ENCODE results near the gene ZBTB24.
"Not testable (repeated sequence)": the region's sequence is repeated elsewhere in the genome, so short reads cannot be mapped to it uniquely, and the experiment has no call there.

ZBTB24 gene

DNA sequence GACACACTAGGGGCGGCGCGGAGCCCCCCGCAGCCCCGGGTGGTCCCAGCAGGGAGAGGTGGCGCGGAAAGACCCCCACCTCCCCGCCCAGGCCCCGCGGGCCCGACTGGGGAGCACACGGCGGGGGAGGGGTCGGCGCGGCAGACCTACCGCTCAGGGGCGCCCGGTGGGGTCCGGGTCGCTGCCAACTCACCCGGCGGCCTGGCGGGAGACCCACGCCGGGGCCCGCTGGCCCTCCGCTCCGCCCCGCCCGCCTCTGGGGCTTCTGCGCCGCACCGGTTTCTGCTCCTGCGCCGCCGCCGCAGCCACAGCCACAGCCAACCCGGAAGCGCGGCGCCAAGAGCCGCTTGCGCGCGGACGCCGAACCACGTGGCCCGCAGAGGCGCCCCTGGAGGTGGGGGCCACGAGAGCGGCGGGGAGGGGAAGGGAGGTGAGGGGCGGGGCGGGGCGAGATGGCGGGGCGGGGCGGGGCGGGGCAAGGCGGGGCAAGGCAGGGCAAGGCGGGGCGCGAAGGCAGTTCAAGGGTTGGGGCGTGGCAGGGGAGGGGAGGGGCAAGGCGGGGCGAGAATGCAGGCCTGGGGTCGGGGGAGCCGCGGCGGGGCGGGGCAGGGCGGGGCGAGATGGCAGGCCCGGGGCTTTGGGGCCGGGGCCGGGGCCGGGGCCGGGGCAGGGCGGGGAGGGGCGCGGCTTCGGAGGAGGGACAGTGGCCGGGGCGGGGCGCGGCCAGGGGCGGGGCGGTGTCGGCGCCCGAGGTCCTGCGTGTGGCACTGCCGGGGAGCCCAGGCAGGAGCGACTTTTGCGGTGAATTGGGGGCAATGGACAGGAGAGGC is at the start of gene ZBTB24:
TSS of gene ZBTB24 (minus strand) at position 315 of the 830 bp plus-strand sequence. CDS start 1,193 bp downstream, outside the sequence.
- Histone ChIP-seq H3K9ac (ENCODE audit: low read depth, low read length) (peak within 1 kb of the TSS; percentile 78), H3K27me3 (ENCODE audit: control insufficient read depth, insufficient read depth, low read length) (no peaks in the 10 kb centered on the region), H3K4me1 (ENCODE audit: control insufficient read depth, insufficient read depth, low read length) (peaks cover 19% of the 10 kb centered on the region)

GRCh38 chr6:109531446-109531845 is 48.4 kb upstream of the ZBTB24 start:
- Histone ChIP-seq H3K4me1 (ENCODE audit: control insufficient read depth, insufficient read depth, low read length) (peaks cover 8% of the 10 kb centered on the region), H3K27me3 (ENCODE audit: control insufficient read depth, insufficient read depth, low read length) (no peaks in the 10 kb centered on the region), H3K9me3 (ENCODE audit: control insufficient read depth, insufficient read depth, low read length) (no peaks in the 10 kb centered on the region), H3K9ac (ENCODE audit: low read depth, low read length) (no peak overlapping the region), H3K36me3 (ENCODE audit: control insufficient read depth, insufficient read depth, low read length) (no peaks in the 10 kb centered on the region), H3K4me3 (ENCODE audit: low read depth, low read length) (no peak overlapping the region)

More for the DNA sequence above, at the start of gene ZBTB24:
- Histone ChIP-seq H3K9me3 (ENCODE audit: control insufficient read depth, insufficient read depth, low read length) (no peaks in the 10 kb centered on the region), H3K4me3 (ENCODE audit: low read depth, low read length) (peak within 1 kb of the TSS; percentile 92), H3K36me3 (ENCODE audit: control insufficient read depth, insufficient read depth, low read length) (peaks cover 3% of the 10 kb centered on the region)

- H3K36me3 ChIP-seq (ENCODE audit: control insufficient read depth, insufficient read depth, low read length), result no peaks in the 10 kb centered on the region
- H3K4me1 ChIP-seq (ENCODE audit: control insufficient read depth, insufficient read depth, low read length), result peaks cover 8% of the 10 kb centered on the region
- H3K4me3 ChIP-seq (ENCODE audit: low read depth, low read length), result no peak overlapping the region
- no peaks in the 10 kb centered on the region for H3K9me3 ChIP-seq (ENCODE audit: control insufficient read depth, insufficient read depth, low read length)
- H3K27me3 ChIP-seq (ENCODE audit: control insufficient read depth, insufficient read depth, low read length), result no peaks in the 10 kb centered on the region
- H3K9ac ChIP-seq (ENCODE audit: low read depth, low read length), result no peak overlapping the region
Measured at GRCh38 chr6:109527989-109528388, 45.0 kb upstream of the ZBTB24 start.

DNA sequence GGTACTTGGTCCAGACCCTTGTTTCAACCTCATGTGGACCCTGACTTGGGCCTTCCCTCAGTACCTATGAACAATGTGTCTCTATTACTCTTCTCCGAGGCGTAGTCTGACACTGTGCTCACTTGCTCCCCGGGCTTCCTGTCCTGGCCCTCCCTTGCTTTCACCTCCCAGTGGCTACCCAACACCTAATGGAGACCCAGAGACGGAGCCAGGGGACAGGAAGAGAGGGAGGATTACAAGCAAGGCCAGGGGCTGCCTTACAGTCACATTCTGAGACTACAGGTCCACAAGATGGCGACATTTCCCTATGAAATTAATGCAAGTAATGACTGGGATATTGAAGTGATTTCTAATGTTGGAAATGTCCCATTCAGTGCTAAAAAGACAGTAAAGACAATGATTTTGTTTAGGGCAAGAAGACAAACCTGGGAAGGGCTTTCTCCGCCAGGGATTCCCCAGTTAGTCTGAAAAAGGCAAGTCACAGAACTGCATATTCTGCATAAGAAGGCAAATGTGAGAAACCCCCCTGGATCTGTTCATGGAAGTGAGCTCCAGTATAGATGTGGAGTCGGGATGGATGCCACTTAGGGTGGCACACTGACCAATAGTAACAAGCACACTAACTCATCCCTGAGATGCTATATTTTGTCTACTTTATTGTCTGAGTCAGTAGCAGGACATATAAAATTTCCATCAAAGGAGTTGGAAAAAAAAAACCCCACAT is 44.0 kb upstream of the ZBTB24 start:
- Histone ChIP-seq H3K9me3 (ENCODE audit: control insufficient read depth, insufficient read depth, low read length) (no peaks in the 10 kb centered on the region), H3K9ac (ENCODE audit: low read depth, low read length) (no peak overlapping the region), H3K27me3 (ENCODE audit: control insufficient read depth, insufficient read depth, low read length) (no peaks in the 10 kb centered on the region), H3K4me3 (ENCODE audit: low read depth, low read length) (no peak overlapping the region), H3K36me3 (ENCODE audit: control insufficient read depth, insufficient read depth, low read length) (no peaks in the 10 kb centered on the region), H3K4me1 (ENCODE audit: control insufficient read depth, insufficient read depth, low read length) (peaks cover 8% of the 10 kb centered on the region)

- no peaks in the 10 kb centered on the region for H3K36me3 ChIP-seq (ENCODE audit: control insufficient read depth, insufficient read depth, low read length)
- no peaks in the 10 kb centered on the region for H3K27me3 ChIP-seq (ENCODE audit: control insufficient read depth, insufficient read depth, low read length)
- H3K4me3 ChIP-seq (ENCODE audit: low read depth, low read length), result no peak overlapping the region
- no peak overlapping the region for H3K9ac ChIP-seq (ENCODE audit: low read depth, low read length)
- H3K9me3 ChIP-seq (ENCODE audit: control insufficient read depth, insufficient read depth, low read length), result no peaks in the 10 kb centered on the region
- peaks cover 8% of the 10 kb centered on the region for H3K4me1 ChIP-seq (ENCODE audit: control insufficient read depth, insufficient read depth, low read length)
Measured at GRCh38 chr6:109524129-109524528, 41.1 kb upstream of the ZBTB24 start.

GRCh38 chr6:109523478-109523877 is 40.5 kb upstream of the ZBTB24 start:
- Histone ChIP-seq H3K9ac (ENCODE audit: low read depth, low read length) (no peak overlapping the region), H3K4me1 (ENCODE audit: control insufficient read depth, insufficient read depth, low read length) (peaks cover 8% of the 10 kb centered on the region), H3K36me3 (ENCODE audit: control insufficient read depth, insufficient read depth, low read length) (no peaks in the 10 kb centered on the region), H3K27me3 (ENCODE audit: control insufficient read depth, insufficient read depth, low read length) (no peaks in the 10 kb centered on the region), H3K9me3 (ENCODE audit: control insufficient read depth, insufficient read depth, low read length) (no peaks in the 10 kb centered on the region), H3K4me3 (ENCODE audit: low read depth, low read length) (no peak overlapping the region)

DNA sequence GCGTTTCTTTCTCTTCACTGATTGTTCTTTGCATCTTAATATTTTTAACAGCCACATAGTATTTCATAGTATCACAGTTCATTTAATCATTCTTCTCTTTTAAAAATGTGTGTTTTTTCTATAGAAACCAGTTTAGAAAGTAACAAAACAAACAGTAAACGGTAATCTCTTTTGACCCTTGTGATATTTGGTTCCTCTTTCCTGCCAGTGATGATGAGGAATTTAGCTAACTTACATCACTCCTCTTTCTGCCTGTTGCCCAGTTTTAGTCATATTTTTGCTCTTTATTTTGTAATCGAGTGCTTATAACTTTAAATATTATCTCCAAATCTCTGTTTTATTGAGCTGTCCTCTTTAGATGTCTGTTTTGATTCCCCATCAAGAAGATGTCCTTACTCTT is 38.1 kb upstream of the ZBTB24 start:
- Histone ChIP-seq H3K36me3 (ENCODE audit: control insufficient read depth, insufficient read depth, low read length) (no peaks in the 10 kb centered on the region), H3K9me3 (ENCODE audit: control insufficient read depth, insufficient read depth, low read length) (no peaks in the 10 kb centered on the region), H3K4me3 (ENCODE audit: low read depth, low read length) (no peak overlapping the region), H3K4me1 (ENCODE audit: control insufficient read depth, insufficient read depth, low read length) (no peaks in the 10 kb centered on the region), H3K27me3 (ENCODE audit: control insufficient read depth, insufficient read depth, low read length) (no peaks in the 10 kb centered on the region), H3K9ac (ENCODE audit: low read depth, low read length) (no peak overlapping the region)

- not testable (repeated sequence) for H3K27me3 ChIP-seq (ENCODE audit: control insufficient read depth, insufficient read depth, low read length); H3K9me3 ChIP-seq (ENCODE audit: control insufficient read depth, insufficient read depth, low read length); H3K4me3 ChIP-seq (ENCODE audit: low read depth, low read length); H3K4me1 ChIP-seq (ENCODE audit: control insufficient read depth, insufficient read depth, low read length); H3K9ac ChIP-seq (ENCODE audit: low read depth, low read length); H3K36me3 ChIP-seq (ENCODE audit: control insufficient read depth, insufficient read depth, low read length)
Measured at GRCh38 chr6:109519647-109520046, 36.6 kb upstream of the ZBTB24 start.

DNA sequence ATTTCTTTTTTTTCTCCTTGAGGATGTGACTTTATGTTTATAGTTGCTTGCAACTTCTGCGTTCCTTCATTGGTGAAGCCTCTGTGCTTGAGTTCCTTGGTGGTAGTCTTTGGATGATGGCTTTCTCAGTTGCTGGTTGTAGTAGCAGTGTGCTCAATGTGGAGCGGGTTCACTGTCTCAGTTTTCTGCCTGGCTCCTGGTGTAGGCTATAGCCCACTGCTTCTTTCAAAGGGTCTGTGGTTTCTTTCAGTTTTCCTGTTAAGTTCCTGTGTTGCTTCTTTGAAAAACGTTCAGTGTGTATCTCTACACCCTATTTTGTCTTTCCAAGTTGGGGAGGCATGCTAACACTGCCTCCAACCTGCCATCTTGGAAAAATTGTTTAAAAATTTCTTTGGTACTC is 33.9 kb upstream of the ZBTB24 start:
- no peaks in the 10 kb centered on the region for H3K27me3 ChIP-seq (ENCODE audit: control insufficient read depth, insufficient read depth, low read length)
- H3K4me3 ChIP-seq (ENCODE audit: low read depth, low read length), result no peak overlapping the region
- H3K4me1 ChIP-seq (ENCODE audit: control insufficient read depth, insufficient read depth, low read length), result peaks cover 12% of the 10 kb centered on the region
- no peak overlapping the region for H3K9ac ChIP-seq (ENCODE audit: low read depth, low read length)
- no peaks in the 10 kb centered on the region for H3K36me3 ChIP-seq (ENCODE audit: control insufficient read depth, insufficient read depth, low read length)
- no peaks in the 10 kb centered on the region for H3K9me3 ChIP-seq (ENCODE audit: control insufficient read depth, insufficient read depth, low read length)

DNA sequence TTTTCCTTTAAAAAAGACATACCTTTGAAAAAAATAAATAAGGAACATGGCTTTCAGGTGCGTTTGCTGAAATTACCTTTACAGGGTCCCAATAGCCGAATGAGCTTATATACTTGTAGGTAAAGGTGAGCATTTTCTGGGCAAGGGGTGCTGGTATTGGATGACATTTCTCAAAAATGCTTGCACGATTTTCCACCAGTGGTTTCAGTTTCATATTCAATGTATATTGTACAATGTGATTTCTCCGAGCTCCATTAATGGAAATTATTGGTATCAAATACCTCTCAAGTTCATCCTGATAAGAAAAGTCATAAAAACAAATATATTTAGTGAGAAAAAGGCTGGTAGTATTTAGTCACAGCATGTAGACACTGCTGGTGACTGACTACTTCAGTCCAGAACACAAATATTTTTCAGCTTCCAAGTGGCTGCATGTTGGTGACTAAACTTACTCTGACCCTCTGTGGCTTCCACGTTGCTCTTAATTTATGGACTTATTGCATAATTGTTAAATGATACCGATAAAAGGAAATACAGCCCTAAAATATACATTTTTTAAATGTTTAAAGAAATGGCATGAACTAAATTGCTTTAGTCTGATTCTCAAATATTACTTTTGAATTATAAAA is 32.9 kb upstream of the ZBTB24 start:
- peaks cover 6% of the 10 kb centered on the region for H3K9me3 ChIP-seq (ENCODE audit: control insufficient read depth, insufficient read depth, low read length)
- H3K9ac ChIP-seq (ENCODE audit: low read depth, low read length), result no peak overlapping the region
- no peak overlapping the region for H3K4me3 ChIP-seq (ENCODE audit: low read depth, low read length)
- peaks cover 13% of the 10 kb centered on the region for H3K4me1 ChIP-seq (ENCODE audit: control insufficient read depth, insufficient read depth, low read length)
- no peaks in the 10 kb centered on the region for H3K36me3 ChIP-seq (ENCODE audit: control insufficient read depth, insufficient read depth, low read length)
- H3K27me3 ChIP-seq (ENCODE audit: control insufficient read depth, insufficient read depth, low read length), result no peaks in the 10 kb centered on the region

DNA sequence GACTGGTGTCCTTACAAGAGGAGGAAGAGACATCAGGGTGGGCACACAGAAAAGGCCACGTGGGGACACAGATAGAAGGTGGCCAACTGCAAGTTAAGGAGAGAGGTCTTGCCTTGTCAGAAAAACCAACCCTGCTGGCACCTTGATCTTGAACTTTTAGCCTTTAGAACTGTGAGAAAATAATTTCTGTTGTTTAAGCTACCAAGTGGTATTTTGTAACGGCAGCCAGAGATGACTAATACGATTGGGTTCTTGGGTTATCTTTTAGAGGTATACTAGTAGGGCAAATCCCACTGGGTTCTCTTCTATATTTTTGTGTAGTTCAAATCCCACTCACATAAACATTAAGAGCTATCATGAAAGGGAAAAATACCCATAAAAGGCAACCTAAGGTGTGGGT is 31.9 kb upstream of the ZBTB24 start:
- Histone ChIP-seq H3K36me3 (ENCODE audit: control insufficient read depth, insufficient read depth, low read length) (no peaks in the 10 kb centered on the region), H3K4me3 (ENCODE audit: low read depth, low read length) (no peak overlapping the region), H3K9me3 (ENCODE audit: control insufficient read depth, insufficient read depth, low read length) (peaks cover 15% of the 10 kb centered on the region), H3K27me3 (ENCODE audit: control insufficient read depth, insufficient read depth, low read length) (no peaks in the 10 kb centered on the region), H3K4me1 (ENCODE audit: control insufficient read depth, insufficient read depth, low read length) (peaks cover 13% of the 10 kb centered on the region), H3K9ac (ENCODE audit: low read depth, low read length) (no peak overlapping the region)

Measured in iPS-15b (cell line).